GM21723 (cell line): Measurements from ENCODE around the gene KRT34.

Experiments
- ATAC-seq: cut with Tn5 transposase; IDR thresholded peaks from one replicate; pipeline ENCODE4 v1.9.1; 2021; ENCODE audit warnings: mild to moderate bottlenecking, moderate library complexity; ENCODE audit not compliant: unreplicated experiment

The KRT34 gene

DNA sequence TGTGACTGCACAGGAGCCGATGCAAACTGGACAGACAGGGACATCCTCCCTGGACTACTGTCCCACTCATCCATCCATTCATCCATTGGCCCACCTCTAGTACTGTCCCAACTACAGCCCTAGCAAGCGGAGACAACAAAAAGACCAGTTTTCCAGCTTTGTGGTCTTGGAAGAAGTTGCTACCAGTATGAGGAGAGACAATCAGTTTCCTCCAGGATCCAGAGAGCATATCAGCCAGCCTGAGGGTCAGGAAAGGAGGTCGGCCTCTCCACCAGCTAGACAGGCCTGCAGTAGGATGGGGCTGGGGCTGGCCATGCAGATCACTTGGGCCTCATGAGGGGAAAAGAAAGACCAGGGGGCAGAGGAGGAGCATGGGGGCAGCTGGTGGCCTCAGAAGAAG lies 48.3 kb downstream of the KRT34 start:
- ATAC-seq, result no peak

DNA sequence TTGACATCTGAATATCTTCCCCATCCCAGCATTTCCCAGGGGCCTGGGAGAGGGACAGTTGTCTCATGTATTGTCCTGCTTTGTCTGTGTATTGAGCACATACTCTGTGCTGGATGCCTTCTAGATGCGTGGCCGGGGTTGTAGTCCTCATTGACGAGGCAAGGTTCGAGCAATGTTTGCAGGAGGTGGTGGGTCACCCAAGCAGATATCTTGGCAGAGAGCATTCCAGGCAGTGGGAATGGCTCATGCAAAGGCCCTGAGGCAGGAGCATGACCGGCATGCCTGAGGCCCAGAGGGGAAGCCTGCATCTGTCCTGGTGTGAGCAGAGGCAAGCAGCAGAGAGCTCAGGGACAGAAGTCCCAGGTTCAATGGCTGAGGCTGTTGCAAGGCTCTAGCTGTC lies 49.0 kb downstream of the KRT34 start:
- ATAC-seq, result no peak

DNA sequence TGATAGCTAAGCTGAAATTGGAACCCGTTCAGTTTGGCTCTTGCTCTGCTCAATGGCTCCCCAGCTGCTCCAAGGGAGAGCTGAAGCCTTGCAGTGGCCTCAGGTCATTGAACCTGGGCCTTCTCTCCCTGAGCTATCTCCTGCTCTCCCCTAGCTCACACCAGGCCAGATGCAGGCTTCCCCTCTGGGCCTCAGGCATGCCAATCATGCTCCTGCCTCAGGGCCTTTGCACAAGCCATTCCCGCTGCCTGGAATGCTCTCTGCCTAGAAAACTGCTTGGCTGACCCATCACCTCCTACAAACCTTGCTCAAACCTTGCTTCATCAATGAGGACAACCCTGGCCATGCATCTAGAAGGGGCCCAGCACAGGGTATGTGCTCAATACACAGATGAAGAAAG lies 49.9 kb downstream of the KRT34 start:
- ATAC-seq, result no peak

DNA sequence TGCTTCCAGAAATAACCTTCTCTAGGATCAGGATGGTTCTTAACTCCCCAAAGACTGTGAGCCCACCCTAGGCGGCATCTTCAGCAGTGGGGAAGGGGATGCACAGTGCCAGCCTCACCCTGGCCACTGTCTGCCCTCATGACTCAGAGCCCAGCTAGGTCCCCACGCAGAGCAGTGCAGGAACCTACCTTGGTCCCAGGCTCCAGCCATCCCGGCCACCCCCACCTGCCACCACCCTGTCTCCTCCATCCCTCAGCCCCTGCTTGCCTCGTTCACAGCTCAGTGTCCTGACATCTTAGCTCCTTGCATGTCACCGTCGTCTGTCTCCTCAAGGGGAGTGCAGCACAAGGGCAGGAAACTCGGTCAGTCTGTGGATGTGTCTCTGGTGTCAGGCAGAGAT lies 50.5 kb downstream of the KRT34 start:
- ATAC-seq, result no peak

DNA sequence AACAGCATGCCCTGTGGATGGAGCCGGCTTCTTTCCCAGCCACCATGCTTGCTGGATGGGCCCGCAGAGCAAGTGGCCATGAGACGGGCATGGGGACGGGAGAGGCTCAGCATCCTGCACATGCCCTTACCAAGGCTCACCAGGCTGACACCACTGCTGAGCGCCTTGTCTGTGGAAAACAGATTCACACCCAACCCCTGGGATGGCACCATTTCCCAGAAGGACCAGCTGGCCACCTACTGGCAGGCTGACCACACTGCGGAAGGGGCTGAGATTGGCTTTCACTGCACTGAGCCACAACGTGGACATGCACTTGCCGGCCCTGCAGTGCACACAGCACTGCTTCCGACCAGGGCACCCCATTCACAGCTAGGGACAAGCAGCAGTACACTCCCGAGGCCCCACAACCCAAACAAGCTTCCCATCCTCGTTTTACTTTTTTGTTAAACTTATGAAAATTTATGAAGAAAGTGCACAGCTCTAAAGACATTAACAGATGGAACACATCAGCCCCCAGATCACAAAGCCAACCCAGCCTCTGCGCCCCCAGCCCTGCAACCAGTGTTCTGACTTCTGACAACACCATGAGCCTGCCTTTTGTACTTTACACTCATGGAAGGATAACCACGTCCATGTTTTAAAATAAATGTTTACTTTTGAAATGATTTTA lies 52.7 kb downstream of the KRT34 start:
- ATAC-seq, result no peak

DNA sequence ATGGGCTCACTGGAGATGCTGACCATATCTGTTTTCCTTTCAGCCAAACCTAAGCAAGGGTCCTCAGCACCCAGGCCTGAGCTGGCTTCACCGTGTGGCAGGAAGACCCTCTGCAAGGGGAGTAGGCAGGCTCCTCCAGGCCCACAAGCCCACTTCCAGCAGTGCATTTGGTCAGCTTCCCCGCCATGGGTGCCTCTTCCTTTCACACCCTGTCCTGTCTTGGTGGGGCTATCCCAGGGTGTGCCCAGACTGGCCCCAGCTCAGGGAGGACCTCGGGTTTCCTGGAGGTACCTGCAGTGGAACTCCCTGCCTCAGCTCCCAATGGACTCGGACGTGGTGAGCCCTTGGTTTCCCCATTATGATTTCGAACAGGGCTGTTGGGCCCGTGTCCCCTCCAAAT lies 53.9 kb downstream of the KRT34 start:
- no peak for ATAC-seq
